GM19239 (cell line): ENCODE measurements around the gene HOMER2.

ENCODE experiments used
- DNase-seq: peaks from one replicate; pipeline ENCODE4 v3.0.0; 2011; ENCODE audit warnings: low spot score; ENCODE audit not compliant: insufficient read length
- FAIRE-seq: peaks from 2 replicates; lab custom pipeline; 2011; peaks lifted over from hg19 to GRCh38; lab: Jason Lieb, UNC

HOMER2 gene

DNA sequence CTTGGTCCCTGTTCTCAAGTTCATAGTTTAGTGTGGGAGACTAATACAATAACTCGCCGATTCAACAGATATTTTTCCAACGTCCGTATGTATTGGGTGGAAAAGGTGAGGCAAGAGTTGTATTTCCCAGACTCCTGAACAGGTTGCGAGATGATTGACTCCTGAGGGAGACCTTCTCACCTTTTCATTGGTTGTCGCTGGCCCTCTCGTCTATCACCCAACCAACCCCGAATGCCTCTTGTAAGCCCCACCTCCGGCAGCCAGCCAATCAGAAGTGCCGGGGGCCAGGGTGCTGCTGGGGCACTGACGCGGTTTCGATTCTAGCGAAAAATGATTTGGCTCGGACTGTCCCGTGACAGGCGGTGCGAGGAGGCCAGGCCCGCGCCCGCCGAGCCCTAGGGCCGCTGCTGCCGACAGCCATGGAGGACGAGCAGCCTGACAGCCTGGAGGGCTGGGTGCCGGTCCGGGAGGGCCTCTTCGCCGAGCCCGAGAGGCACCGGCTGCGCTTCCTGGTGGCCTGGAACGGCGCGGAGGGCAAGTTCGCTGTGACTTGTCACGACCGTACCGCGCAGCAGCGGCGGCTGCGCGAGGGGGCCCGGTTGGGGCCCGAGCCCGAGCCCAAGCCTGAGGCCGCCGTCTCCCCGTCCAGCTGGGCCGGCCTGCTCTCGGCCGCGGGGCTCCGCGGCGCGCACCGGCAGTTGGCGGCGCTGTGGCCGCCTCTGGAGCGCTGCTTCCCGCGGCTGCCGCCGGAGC is 143.0 kb downstream of the HOMER2 start, which contains the start of gene WHAMM:
Gene WHAMM, plus strand, starts transcription at position 321 of the 753 bp plus-strand sequence. Its CDS starts 99 bp downstream, at position 420.
- FAIRE-seq, result peak; percentile 97
- DNase-seq, result peak; percentile 76

DNA sequence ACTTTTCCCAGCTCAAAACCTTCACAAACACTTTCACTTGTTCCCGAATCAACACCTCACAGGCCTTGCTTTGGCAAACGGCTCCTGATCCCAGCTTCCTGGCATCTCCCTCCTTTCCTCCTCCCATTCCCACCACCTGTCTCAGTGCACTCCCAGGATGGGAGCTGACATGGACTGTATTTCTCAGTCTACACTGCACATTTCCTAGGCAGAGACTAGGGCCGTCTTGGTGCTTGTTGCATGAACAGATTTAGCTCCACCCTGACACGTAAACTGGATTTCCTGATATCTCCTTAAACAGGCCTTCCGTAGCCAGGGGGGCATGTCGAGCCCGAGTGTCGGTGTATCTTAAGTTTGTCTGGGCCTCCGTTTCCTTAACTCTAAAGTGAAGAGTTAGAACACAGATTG is 143.9 kb downstream of the HOMER2 start:
- DNase-seq (no peak), FAIRE-seq (no peak)

DNA sequence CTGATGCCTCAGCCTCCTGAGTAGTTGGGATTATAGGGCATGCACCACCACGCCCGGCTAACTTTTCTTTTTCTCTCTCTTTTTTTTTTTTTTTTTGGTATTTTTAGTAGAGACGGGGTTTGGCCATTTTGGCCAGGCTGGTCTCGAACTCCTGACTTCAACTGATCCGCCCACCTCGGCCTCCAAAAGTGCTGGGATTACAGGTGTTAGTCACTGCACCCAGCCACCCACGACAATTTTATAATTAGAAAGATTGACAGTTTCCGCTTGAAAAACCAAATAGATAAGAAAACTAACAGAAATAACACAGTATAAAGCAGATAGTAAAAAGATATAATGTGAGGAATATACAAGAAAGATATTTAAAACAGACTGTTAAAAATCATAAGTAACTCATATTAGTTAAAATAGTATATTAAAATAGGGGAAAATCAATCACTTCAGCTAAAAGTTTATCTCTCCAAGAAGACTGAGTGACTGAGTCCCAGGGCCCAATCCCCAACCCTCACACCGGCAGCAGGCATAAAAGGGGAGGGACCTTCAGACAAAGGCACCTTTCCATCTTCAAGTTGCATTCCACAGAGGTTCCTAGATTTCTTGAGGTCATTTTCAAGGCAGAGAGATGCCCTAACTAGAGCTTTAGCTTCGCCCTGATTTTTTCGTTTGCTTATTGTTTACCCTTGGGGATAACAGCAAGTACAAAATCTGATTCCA is 144.4 kb downstream of the HOMER2 start:
- FAIRE-seq (peak; percentile 14), DNase-seq (no peak)

DNA sequence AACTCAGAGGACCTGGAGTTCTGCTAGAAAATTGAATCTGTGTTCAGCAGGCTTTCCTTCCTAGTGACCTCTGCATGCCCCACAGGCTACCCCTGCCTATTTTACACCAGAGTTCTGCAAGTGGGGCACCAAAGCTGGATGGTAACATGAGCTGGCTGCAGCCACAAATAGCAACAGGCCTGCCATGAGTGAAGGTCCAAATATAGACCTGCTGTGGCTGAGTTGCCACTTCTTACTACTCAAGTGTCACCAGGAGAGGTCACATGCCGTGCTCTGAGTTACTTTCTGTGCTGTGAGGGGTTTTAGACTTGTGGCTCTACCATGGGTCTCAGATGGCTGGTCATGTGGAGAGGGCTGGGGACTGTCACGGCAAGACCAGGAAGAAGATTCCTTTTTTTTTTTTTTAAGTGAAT is 146.5 kb downstream of the HOMER2 start, which contains the start of gene FSD2:
Gene FSD2, minus strand, starts transcription at position 76 of the 413 bp plus-strand sequence. CDS start 18,679 bp downstream, outside the sequence.
- peak; percentile 82 for FAIRE-seq
- DNase-seq, result peak; percentile 45

DNA sequence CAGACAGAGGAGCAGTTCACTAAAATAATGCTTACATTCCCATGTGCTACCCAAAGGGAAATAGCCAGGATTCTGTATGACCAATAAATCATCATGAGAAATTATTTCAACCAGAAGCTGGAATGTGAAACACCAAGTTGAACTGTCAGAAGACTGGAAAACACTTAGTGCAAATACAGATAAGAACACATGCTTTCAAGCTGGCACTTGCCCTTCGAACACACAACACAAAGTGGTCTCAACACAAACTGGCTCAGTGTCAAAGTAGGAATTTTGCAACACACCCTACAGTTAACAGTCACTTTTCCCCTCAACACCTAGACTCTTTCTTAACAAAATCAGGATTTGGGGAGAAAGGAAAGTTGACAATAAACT is 148.0 kb downstream of the HOMER2 start:
- FAIRE-seq (no peak), DNase-seq (no peak)

DNA sequence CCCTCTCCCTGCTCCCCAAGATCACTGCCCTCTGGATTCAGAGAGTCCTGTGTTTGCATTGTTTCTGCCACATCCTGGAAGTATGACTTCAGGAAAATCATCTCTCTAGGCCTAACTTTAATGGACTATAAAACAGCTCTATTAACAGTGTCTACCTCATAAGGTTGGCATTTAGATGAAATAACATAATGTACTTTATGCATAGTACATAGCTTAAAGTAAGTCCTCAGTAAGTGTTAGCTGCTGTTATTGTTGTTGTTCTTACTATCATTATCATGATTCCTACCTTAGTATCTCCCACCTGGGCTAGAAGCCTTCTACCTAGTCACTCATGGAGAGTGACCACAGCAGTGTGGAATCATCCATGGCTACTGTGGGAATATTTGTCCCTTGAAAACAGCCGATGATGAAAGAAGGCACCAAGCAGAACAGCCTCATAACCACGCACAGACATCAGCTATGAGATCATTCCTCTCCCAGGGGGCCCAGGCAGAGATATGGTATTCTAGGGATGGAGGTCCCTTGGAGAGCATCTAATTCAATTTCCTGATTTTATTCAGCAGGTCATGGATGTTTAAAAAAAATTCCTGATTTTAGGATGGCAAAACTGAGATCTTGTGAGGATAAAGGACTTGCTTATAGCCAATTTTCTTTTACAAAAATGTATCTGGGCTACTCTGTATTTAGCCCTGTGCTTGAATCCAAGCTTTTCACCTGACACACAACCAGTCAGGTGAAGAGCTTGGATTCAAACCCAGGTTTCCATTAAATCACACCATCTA is 148.5 kb downstream of the HOMER2 start:
- DNase-seq, result no peak
- FAIRE-seq, result no peak

DNA sequence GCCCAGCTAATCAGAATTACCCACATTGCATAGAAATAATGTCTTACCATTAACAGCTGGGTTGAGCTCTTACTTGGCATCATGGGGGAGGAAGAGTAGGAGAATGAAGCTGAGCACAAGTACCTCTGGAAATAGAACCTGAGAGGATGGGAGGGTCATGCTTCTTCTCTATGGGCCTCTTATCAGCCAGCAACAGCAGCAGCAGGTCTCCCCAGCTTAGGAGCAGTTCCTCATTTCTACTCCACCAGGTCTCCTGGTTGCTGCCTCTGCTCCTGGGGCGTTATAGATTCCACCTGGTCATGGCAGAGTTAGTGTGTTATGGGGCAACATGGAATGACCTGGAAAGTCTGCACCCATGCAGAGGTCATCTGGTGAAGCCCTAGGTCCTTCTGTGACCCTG is 150.0 kb downstream of the HOMER2 start:
- no peak for DNase-seq
- FAIRE-seq, result no peak

DNA sequence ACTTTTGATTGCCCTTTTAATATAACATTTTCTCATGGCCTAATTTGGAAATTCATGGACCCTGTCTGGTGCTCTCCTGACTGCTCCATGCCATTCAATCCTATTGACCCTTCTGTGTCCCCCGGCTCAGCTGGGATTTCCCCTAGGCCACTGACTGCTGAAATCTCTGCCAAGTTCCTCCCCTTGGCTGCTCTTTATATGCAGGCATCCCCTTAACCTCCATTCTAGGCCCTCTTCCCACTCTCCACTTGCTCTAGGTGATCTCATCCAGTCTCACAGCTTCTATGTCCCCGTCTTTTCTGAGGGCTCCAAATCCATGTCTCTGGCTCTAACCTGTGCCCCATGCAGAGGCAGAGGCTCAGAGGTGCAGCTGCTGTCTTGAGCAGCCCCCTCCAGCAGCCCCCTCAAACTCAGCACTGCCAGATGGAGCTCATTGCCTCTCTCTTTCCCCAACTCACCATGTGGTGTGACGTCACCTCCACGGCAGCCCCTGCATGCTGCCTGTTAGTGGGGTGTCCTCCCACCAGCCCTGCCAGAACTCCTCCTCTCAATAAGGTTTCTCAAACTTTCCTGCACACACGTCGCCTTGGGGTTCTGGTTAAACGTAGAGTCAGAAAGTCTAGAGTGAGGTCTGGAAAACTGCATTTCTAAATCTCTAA is 153.2 kb downstream of the HOMER2 start:
- DNase-seq, result no peak
- no peak for FAIRE-seq
